OCI-LY7 (cell line): ENCODE results near the gene TMEM63B.

Source experiments
- EZH2phosphoT487 ChIP-seq: fragments of 200-600 bp; sonication (generic); IDR thresholded peaks from 2 replicates; pipeline ENCODE4 v1.6.1; 2018; ENCODE audit warnings: low read depth, borderline replicate concordance, mild to moderate bottlenecking, mixed run types, antibody characterized with exemption, low read length, moderate library complexity, mixed read lengths
- TF ChIP-seq, protein P1 (sequence below): fragments of 200-600 bp; sonication (generic); conservative IDR thresholded peaks from 2 replicates; pipeline ENCODE4 v1.5.1; 2014; ENCODE audit warnings: mild to moderate bottlenecking, antibody characterized with exemption, low read length, moderate library complexity, mixed read lengths

DNA sequence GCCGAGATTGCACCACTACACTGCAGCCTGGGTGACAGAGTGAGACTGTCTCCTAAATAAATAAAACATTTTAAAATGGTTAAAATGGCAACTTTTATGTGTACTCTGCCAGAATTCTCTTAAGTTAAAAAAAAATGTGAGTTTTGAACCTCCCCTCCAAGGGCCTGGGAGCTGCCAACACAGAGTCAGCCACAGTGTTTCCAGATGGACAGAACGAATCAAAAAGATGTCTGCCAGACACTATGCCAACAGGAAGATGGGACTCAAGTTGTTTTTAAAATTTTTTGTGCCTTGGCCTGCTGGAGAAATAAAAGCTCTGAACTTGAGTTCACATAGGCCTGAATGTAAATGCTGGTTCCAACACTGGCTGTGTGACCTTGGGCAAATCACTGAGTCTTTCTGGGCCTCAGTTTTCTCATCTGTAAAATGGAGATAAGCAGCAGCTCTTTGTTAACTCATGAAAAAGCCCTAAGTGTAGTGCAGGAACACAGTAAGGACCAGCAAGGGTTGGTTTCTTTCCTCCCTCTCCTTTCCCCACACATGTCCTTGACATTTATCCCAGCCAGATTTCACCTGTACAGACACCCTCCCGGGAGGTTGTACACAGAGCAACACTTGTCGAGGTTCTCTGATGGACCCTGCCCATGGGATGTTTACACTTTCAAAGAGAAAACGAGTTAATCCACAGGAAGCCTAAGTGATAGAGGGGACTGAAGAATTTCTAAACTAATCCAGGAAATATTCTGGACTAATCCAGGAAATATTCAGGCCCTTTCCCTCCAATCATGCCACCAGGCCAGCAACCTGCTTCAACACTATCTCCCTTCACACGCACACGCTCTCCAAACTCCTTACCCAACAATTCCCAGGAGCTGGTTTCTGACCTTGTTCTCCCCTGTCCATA lies 35.1 kb upstream of the TMEM63B start:
- TF ChIP-seq, protein P1, sequence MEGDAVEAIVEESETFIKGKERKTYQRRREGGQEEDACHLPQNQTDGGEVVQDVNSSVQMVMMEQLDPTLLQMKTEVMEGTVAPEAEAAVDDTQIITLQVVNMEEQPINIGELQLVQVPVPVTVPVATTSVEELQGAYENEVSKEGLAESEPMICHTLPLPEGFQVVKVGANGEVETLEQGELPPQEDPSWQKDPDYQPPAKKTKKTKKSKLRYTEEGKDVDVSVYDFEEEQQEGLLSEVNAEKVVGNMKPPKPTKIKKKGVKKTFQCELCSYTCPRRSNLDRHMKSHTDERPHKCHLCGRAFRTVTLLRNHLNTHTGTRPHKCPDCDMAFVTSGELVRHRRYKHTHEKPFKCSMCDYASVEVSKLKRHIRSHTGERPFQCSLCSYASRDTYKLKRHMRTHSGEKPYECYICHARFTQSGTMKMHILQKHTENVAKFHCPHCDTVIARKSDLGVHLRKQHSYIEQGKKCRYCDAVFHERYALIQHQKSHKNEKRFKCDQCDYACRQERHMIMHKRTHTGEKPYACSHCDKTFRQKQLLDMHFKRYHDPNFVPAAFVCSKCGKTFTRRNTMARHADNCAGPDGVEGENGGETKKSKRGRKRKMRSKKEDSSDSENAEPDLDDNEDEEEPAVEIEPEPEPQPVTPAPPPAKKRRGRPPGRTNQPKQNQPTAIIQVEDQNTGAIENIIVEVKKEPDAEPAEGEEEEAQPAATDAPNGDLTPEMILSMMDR, result no peak
- no peak for TF ChIP-seq EZH2phosphoT487
